Activated T-cell treated with anti-CD3 and anti-CD28 coated beads, Interleukin-2, amount 50 U/mL, for 4 hours (primary cell): ENCODE data around the gene EIF4G3. TPM values are rescaled to one million over a fixed set of nuclear protein-coding genes. Genes with fewer than 3 reads are reported as not detected.
A peak's percentile ranks its signal among the peaks of the same experiment; 100 is the strongest.
"Not testable (repeated sequence)": the region's sequence is repeated elsewhere in the genome, so short reads cannot be mapped to it uniquely, and the experiment has no call there.

Source experiments
- ATAC-seq, 2 donors: fragments of 200-7000 bp; cut with Tn5 transposase; one replicate each; pipeline ENCODE4 v1.10.0; 2021
- DNase-seq: peaks from one replicate; pipeline ENCODE4 v3.0.0-alpha.2; 2020
- H3K27me3 Mint-ChIP-seq: one replicate; pipeline ENCODE4 v1.8.0; 2021; ENCODE audit warnings: low read depth, mixed read lengths
- H3K36me3 Mint-ChIP-seq: one replicate; pipeline ENCODE4 v1.8.0; 2022; ENCODE audit warnings: mixed read lengths; ENCODE audit not compliant: insufficient read depth
- H3K4me1 Mint-ChIP-seq: one replicate; pipeline ENCODE4 v1.8.0; 2021; ENCODE audit warnings: low read depth, mixed read lengths
- H3K4me3 Mint-ChIP-seq: one replicate; pipeline ENCODE4 v1.8.0; 2021; ENCODE audit warnings: mild to moderate bottlenecking, moderate library complexity, mixed read lengths
- H3K9me3 Mint-ChIP-seq: one replicate; pipeline ENCODE4 v1.8.0; 2021; ENCODE audit warnings: mixed read lengths
- total RNA-seq, 3 donors: library from RNA; stranded (reverse); gene quantifications; one replicate each; pipeline ENCODE4 v1.2.1, GENCODE V29; 2021

Gene EIF4G3
- total RNA-seq, 3 donors from 2014 or later = 43.5 to 48.5 (median 46.1) TPM

DNA sequence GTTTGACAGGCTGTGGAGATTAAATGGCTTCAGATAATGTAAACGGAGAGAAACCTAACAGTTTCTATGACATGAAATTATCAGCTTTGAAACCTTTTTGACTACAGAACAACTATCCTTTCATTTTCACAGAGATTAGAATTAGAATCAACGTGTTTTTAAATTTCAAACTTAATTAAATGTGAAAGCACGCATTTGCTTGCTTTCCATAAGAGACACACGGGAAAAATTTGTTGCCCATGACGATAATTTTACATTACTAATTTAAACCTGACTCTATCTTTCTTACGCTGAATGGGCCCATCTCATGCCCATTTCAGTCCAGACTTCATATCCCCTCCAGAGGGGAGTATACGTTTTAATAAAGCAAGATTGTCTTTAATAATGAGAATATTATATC, 297.9 kb downstream of the EIF4G3 start:
- no peak for ATAC-seq
- Mint-ChIP-seq H3K36me3 (peaks cover 33% of the 10 kb centered on the region), H3K9me3 (no peaks in the 10 kb centered on the region)

GRCh38 chr1:20875198-20875973, 301.3 kb downstream of the EIF4G3 start:
- H3K4me1 Mint-ChIP-seq = peaks cover 6% of the 10 kb centered on the region
- H3K9me3 Mint-ChIP-seq = no peaks in the 10 kb centered on the region
- DNase-seq (no peak), ATAC-seq (no peak)
- peaks cover 29% of the 10 kb centered on the region for H3K36me3 Mint-ChIP-seq
- H3K27me3 Mint-ChIP-seq = no peaks in the 10 kb centered on the region
- no peak overlapping the region for H3K4me3 Mint-ChIP-seq

More for the DNA sequence above, 297.9 kb downstream of the EIF4G3 start:
- DNase-seq = no peak
- no peak overlapping the region for H3K4me3 Mint-ChIP-seq
- H3K4me1 Mint-ChIP-seq = peaks cover 5% of the 10 kb centered on the region
- no peaks in the 10 kb centered on the region for H3K27me3 Mint-ChIP-seq

DNA sequence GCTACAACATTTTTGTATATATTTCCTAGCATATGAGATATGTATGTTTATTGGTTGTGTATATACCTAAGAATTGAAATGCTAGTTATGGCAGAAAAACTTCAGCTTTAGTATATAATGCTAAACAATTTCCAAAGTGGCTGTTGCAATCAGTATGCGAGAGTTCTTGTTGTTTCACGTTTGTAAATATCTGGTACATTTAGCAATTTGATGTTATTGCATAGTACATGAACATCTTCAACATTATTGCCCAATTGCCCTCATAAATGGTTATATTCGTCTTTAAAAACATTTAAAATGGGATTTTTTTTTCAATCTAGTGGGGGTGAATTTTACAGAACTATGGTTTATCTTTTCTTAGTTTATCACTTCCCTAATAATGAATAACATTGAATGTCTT, 303.4 kb downstream of the EIF4G3 start:
- Mint-ChIP-seq H3K4me3 (no peak overlapping the region), H3K27me3 (no peaks in the 10 kb centered on the region), H3K4me1 (peaks cover 6% of the 10 kb centered on the region), H3K9me3 (no peaks in the 10 kb centered on the region), H3K36me3 (peaks cover 22% of the 10 kb centered on the region)
- ATAC-seq (no peak), DNase-seq (no peak)

GRCh38 chr1:20871419-20871818, 305.3 kb downstream of the EIF4G3 start:
- Mint-ChIP-seq H3K27me3 (no peaks in the 10 kb centered on the region), H3K9me3 (no peaks in the 10 kb centered on the region), H3K36me3 (peaks cover 16% of the 10 kb centered on the region), H3K4me3 (no peak overlapping the region), H3K4me1 (peaks cover 6% of the 10 kb centered on the region)
- no peak for ATAC-seq
- no peak for DNase-seq

DNA sequence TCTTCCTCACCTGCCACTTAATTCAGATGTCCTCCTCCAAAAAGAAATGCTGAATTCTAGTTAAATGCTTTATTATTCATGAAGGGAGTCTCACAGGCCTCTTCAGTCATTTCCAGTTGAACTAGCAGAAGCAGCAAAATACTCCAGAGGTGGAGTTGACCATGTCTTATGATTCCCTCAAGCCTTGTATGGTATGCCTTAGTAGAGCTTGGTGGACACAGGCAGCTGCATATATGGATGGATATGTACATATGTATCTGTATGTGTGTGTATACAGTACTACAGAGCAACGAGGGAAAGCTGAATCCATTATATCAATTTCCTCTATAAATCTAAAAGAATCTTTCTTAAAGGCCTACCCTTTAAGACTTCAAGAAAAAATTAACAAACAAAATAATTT, 306.0 kb downstream of the EIF4G3 start:
- peaks cover 14% of the 10 kb centered on the region for H3K36me3 Mint-ChIP-seq
- DNase-seq (no peak), ATAC-seq (no peak)
- no peaks in the 10 kb centered on the region for H3K9me3 Mint-ChIP-seq
- H3K4me3 Mint-ChIP-seq = no peak overlapping the region
- no peaks in the 10 kb centered on the region for H3K27me3 Mint-ChIP-seq
- peaks cover 6% of the 10 kb centered on the region for H3K4me1 Mint-ChIP-seq

DNA sequence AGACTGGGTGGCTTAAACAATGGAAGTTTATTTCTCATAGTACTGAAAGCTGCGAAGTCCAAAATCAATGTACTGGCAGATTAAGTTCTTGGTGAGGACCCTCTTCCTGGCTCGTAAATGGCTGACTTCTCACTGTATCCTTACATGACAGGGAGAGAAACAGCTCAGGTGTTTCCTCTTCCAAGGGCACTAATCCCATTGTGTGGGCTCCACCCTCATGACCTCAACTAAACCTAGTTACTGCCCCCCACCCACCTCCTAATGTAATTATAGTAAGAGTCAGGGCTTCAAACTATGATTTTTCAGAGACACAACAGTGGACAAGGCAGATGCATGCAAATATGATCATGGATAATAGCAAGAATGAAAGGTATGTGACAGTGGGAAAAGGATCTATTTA, 308.4 kb downstream of the EIF4G3 start:
- DNase-seq (no peak), ATAC-seq (no peak)
- H3K27me3 Mint-ChIP-seq = no peaks in the 10 kb centered on the region
- H3K4me1 Mint-ChIP-seq = no peaks in the 10 kb centered on the region
- H3K9me3 Mint-ChIP-seq = no peaks in the 10 kb centered on the region
- peaks cover 15% of the 10 kb centered on the region for H3K36me3 Mint-ChIP-seq
- H3K4me3 Mint-ChIP-seq = no peak overlapping the region

- Mint-ChIP-seq H3K36me3 (peaks cover 15% of the 10 kb centered on the region), H3K4me3 (no peak overlapping the region), H3K9me3 (no peaks in the 10 kb centered on the region), H3K27me3 (no peaks in the 10 kb centered on the region), H3K4me1 (no peaks in the 10 kb centered on the region)
- DNase-seq (no peak), ATAC-seq (no peak)
Measured at GRCh38 chr1:20867847-20868246, 308.9 kb downstream of the EIF4G3 start.

DNA sequence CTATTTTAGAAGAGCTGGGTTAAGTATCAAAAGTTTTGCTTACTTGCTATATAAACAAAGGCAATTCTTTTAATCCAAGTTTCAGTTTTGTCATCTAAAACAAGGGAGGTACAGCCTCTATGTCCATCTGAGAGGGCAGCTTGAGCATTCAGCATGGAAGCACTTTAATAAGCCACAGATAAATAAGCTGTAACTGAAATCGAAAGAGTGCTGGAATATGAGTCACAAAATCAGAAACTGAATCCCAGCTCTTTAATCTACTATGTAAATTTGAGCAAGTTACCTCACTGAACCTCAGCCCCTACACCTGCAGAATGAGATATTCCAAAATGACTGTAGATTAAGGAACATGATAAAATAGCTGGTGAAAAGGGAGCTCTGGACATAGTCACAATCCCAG, 309.6 kb downstream of the EIF4G3 start:
- Mint-ChIP-seq H3K4me1 (no peaks in the 10 kb centered on the region), H3K9me3 (no peaks in the 10 kb centered on the region)

GRCh38 chr1:20865001-20865400, 311.7 kb downstream of the EIF4G3 start:
- H3K36me3 Mint-ChIP-seq = peaks cover 25% of the 10 kb centered on the region
- DNase-seq (no peak), ATAC-seq (no peak)
- H3K4me1 Mint-ChIP-seq = no peaks in the 10 kb centered on the region
- no peaks in the 10 kb centered on the region for H3K27me3 Mint-ChIP-seq
- no peaks in the 10 kb centered on the region for H3K9me3 Mint-ChIP-seq
- H3K4me3 Mint-ChIP-seq = no peak overlapping the region

More for the DNA sequence above, 309.6 kb downstream of the EIF4G3 start:
- no peaks in the 10 kb centered on the region for H3K27me3 Mint-ChIP-seq
- H3K4me3 Mint-ChIP-seq = no peak overlapping the region
- ATAC-seq (peak in 1 of 2 donors; percentile 48), DNase-seq (no peak)
- H3K36me3 Mint-ChIP-seq = peaks cover 15% of the 10 kb centered on the region

DNA sequence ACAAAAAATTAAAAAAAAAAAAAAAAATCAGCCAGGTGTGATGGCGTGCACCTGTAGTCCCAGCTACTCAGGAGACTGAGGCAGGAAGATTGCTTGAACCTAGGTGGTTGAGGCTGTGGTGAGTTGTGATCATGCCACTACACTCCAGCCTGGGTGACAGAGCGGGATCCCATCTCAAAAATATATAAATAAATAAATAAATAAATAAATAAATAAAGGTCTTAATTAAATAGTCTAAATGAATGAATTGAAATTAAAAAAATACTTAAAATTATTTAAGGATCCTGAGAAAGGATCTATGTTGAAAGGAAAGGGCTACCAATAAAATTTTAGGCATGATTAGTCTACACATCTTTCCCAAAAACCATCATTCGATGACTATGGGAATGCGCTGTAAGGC, 322.2 kb downstream of the EIF4G3 start:
- no peaks in the 10 kb centered on the region for H3K4me1 Mint-ChIP-seq
- no peaks in the 10 kb centered on the region for H3K9me3 Mint-ChIP-seq
- no peak overlapping the region for H3K4me3 Mint-ChIP-seq
- H3K36me3 Mint-ChIP-seq = peaks cover 46% of the 10 kb centered on the region
- no peaks in the 10 kb centered on the region for H3K27me3 Mint-ChIP-seq
- ATAC-seq = no peak
- DNase-seq = no peak

DNA sequence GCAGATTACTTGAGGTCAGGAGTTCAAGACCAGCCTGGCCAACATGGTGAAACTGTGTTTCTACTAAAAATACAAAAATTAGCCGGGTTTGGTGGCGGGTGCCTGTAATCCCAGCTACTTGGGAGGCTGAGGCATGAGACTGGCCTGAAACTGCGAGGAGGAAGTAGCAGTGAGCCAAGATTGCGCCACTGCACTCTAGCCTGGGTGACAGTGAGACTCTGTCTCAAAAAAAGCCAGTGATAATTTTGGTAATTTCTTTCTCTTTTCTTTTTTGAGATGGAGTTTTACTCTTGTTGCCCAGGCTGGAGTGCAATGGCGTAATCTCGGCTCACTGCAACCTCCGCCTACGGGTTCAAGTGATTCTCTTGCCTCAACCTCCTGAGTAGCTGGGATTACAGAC, 324.9 kb downstream of the EIF4G3 start:
- not testable (repeated sequence) for H3K9me3 Mint-ChIP-seq

DNA sequence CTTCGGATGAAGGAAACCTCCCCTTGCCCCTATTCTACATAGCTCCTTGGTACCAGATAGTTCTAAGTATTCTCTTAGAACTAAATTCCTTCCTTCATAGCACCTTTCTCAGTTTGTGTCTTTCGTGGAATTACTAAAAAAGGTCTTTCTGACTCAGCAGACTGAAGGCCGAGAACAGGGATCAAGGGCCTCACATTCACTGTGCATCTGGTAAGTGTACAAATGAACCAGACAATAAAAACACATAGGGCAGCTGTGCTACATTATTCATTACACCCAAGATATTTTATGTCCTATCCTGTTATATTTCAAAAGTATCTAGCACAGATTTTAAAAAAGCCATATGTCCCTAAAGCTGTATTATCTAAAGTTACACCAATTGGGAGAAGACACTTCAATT, 326.7 kb downstream of the EIF4G3 start:
- Mint-ChIP-seq H3K4me1 (no peaks in the 10 kb centered on the region), H3K27me3 (no peaks in the 10 kb centered on the region), H3K9me3 (no peaks in the 10 kb centered on the region), H3K4me3 (no peak overlapping the region), H3K36me3 (peaks cover 45% of the 10 kb centered on the region)
- DNase-seq = no peak
- no peak for ATAC-seq

More for the DNA sequence above, 324.9 kb downstream of the EIF4G3 start:
- H3K36me3 Mint-ChIP-seq = peaks cover 40% of the 10 kb centered on the region
- H3K4me3 Mint-ChIP-seq, H3K27me3 Mint-ChIP-seq, DNase-seq, ATAC-seq, H3K4me1 Mint-ChIP-seq: not testable (repeated sequence)

- DNase-seq (no peak), ATAC-seq (no peak)
- Mint-ChIP-seq H3K36me3 (peaks cover 50% of the 10 kb centered on the region), H3K4me1 (no peaks in the 10 kb centered on the region), H3K27me3 (no peaks in the 10 kb centered on the region), H3K4me3 (no peak overlapping the region), H3K9me3 (no peaks in the 10 kb centered on the region)
Measured at GRCh38 chr1:20849100-20849499, 327.6 kb downstream of the EIF4G3 start.

DNA sequence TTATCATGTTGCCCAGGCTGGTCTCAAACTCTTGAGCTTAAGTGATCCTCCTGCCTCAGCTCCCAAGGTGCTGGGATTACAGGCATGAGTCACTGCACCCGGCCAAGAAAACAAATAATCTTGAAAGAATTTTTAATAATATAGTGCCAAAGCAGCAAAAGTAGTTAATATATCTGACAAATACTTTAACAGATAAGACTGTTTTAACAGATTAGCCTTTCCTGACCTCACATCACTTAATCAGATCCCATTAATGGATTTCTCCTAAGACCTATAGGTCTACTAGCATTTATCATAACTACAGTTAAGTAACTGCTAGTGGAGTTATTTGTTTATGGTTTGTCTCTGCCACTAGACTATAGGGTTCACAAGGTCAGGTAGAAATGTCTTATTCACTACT, 328.5 kb downstream of the EIF4G3 start:
- H3K36me3 Mint-ChIP-seq = peaks cover 50% of the 10 kb centered on the region
- no peaks in the 10 kb centered on the region for H3K4me1 Mint-ChIP-seq
- H3K27me3 Mint-ChIP-seq = no peaks in the 10 kb centered on the region
- H3K9me3 Mint-ChIP-seq = no peaks in the 10 kb centered on the region
- H3K4me3 Mint-ChIP-seq = no peak overlapping the region
- ATAC-seq (no peak), DNase-seq (no peak)

- Mint-ChIP-seq H3K36me3 (peaks cover 47% of the 10 kb centered on the region), H3K27me3 (no peaks in the 10 kb centered on the region), H3K4me3 (no peak overlapping the region), H3K9me3 (no peaks in the 10 kb centered on the region), H3K4me1 (no peaks in the 10 kb centered on the region)
- ATAC-seq (no peak), DNase-seq (no peak)
Measured at GRCh38 chr1:20847611-20848080, 329.1 kb downstream of the EIF4G3 start.
